GM19240 (cell line): Measurements from ENCODE around the gene PTPRG.

Source experiments
- DNase-seq: peaks from one replicate; pipeline ENCODE4 v3.0.0; 2011; ENCODE audit warnings: low spot score; ENCODE audit not compliant: insufficient read length

Gene PTPRG

DNA sequence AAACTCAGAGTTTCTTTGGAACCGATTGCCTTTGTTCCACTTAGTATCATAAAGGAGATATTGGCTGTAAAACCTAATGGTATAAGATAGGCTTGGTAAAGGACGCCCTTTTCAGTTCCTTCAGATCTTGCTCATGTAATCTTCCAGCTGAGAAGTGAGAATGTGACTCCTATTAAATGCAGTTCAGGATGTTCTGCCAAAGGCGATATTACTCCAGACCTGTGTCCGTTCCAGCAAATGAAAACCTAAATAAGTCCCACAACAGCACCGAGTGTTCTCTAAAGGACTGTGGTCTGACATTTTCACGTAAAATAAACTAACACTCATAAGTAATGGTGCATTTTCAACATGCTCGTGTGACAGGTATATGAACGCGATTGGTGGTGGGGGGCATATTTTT lies 535.8 kb downstream of the PTPRG start:
- DNase-seq = no peak

DNA sequence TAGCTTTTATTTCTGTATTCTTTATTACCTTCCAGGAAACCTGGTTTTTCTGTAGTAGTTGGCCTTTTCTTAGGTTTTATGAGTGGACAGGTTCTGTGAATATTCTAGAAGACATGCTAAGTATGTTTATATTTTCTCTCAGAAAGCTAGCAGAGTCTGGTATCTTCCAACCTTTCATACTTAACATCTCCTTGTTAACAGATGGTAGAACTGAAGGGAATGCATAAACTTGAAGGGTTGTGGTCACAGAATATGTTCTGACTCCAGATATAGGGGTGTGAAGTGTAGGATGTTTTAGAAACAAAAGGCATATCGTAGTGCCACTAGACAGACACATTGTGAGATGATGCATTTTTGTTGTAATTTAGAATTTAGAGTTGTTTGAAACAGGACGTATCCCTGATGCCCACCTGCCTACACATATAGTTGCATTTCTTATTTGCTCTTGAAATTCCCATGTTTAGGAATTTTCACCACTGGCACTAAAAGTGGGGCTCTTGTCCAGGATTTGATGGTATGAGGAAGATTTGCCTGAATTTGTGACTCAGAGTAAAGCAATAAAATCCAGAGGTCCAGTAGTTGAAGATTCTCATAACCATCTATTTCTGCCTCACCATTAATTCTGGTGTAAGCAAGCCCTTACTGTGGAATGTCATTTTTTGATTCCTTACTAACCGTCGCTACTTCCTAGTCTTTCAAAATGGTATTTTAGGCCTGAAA lies 537.4 kb downstream of the PTPRG start:
- no peak for DNase-seq

DNA sequence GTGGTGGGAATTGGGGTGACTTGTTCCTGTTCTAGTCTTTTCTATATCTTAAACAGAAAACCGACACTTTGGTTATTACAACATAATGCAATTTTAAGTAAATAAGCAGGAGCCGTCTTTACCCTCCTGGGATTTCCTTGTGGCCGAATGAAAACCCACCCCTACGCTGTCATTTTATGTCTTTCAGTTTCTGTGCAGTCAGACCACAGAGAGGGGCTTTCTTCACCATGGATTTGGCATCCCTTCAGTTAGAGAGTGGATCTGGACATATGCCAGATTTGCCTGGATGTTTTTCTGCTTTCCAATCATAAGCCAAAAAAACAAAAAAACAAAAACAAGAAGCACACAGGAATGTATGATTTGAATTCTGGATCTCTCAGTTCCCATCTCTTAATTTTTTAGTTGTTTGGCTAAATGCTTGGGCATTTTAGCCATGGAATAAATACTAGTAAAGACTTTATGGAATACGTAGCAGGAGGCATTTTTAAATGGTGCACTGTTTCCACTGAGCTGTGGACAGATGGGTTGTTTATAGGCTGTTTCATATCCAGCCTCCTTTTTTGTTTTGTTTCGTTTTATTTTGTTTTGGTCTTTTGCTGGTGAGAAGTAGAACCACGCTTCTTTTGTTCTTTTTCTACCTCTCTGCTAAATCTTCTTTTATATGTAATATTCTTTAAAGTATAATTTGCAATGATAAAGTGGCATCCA lies 539.1 kb downstream of the PTPRG start:
- no peak for DNase-seq

DNA sequence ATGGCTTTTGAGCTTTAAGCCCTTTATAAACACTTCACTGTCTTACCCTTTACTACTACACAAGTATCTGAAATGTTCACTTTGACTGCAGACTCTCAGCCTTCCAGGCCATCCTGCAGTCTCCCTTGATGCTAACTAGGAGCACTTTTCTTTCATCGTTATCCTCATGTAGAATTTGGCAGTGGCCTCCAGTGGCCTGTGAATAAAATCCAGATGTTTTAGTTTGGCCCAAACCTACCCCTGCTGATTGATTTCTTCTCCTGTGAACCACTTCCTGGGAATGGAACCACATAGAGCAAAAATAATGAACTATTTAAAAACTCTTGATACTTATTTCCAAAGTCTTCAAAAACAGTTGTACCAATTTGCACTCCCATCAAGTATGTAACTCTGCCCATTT lies 540.1 kb downstream of the PTPRG start:
- DNase-seq = no peak

DNA sequence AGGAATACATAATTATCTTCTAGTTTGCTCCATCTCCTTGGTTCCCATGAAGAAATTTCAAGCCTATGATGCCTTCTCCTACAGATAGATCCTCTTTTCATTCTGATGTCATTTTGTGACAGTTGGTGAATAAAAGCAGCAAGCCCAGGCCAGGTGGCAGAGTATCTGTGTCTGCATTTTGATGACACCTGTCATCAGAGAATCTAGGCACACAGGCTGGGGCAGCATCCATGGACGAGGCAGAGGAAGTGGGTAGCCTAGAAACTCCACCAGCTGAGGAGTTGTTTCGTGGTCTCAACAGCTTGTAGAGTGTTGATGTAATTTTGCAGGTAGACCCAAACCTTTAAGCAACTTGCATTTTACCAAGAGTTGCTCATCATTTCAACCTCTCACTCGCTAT lies 542.2 kb downstream of the PTPRG start:
- no peak for DNase-seq

DNA sequence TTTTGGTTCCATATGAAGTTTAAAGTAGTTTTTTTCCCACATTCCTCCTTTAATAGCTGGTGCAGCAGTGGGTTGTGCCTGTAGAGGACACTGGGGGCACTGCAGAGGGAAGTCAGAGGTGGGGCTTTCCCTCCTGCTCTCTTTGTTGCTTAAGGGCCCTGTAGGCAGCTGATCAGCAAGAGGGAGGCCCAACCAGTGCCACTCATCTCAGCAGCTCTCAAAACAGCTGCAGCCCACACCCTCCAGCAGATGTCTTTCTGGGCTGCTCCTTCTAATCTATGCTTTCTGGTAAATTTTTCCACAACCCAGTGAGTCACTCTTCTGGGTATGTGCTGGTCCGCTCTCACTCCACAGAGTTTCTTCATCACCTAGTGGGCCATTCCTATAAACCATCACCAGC lies 548.2 kb downstream of the PTPRG start:
- no peak for DNase-seq

DNA sequence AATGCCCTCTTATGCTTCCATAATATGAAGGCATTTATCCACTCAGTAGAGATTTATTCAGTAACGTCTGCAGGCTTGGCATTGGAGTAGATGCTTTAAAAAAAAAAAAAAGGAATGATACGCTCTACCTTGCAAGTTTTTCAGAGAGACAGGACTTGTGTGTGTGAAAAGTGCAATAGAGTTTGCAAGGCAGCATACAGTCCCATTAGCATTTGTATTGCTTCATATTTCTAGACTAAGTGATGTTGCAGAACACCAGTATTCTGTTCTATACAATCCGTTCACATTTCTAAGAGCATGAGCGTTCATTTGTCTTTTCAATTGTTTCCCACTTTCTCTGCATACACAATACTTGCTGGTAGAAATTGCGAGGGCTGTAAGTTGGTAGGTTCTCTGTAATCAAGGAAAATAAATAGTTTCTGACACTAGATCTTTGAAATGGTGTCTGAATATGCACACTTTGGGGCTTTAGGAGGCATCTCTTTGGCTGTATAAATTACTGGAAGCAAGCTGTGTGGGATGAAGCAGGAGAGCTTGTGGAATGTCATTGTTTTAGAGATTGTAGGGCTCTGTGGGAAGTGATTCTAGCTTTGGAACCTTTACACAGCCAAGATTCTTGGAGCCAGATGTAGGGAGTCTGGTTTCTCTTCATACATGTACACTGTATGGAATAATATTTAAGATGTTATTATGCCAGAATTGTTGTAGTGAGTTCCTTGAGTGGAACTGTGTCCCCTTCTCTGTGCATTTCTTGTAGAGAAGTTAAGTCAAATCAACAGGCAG lies 549.3 kb downstream of the PTPRG start:
- no peak for DNase-seq

DNA sequence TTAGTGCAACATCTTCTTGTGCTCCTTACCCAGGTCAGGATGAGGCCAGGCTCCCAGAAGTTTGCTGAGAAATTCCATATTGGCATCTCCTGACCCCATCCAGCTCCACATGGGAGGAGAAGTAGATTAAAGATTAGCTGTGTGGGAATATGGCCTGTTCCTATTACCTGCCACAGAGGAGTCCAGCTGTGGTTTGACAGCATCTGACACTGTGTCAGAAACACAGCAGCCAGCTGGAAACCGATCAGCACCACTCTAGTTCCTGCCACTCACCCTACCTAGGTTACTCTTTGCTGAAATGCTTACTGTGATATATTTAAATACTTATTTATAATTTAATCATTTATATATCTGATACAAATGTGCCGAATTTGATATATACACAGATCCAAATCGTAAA lies 551.7 kb downstream of the PTPRG start:
- DNase-seq = no peak

DNA sequence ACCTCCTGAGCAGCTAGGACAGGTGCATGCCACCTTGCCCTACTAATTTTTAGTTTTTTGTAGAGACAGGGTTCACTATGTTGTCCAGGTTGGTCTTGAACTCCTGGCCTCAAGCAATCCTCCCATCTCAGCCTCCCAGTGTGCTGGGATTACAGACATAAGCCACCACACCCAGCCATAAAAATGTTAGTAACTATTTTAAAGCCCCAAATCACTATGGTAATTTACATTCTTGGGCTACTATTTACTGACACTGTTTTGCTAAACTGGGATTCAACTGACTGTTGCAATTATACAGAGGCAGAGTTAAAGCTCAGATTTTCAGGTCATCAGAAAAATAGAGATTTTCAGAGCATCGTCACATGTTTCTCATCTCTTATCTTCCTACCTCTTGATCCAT lies 553.4 kb downstream of the PTPRG start:
- DNase-seq = no peak

DNA sequence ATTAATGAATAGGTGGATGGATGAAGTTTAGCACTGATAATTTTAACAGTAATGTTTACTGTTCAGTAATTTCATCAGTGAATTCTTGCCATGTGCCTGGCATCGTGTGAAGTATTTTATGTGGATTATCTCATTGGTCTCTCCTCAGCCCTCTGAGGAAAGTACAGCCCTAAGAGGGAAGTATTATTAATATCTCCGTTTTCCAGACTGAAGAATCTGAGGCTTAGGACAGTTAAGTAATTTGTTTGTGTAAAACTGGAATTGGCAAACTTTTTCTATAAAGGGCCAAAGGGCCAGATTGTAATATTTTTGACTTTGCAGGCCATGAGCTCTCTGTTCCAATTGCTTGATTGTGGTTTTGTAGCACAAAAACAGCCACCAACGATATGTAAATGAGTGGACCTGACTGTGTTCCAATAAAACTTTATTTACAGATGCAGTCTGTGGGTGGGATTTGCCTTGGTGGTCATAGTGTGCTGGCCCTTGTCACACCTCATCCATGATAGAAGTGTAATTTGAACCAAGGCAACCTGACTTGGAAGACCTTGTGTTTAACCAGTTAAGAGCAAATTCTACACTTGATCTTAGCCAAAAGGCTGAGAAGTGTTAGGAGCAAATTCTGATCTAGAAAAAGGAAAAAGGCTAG lies 556.7 kb downstream of the PTPRG start:
- DNase-seq = no peak

DNA sequence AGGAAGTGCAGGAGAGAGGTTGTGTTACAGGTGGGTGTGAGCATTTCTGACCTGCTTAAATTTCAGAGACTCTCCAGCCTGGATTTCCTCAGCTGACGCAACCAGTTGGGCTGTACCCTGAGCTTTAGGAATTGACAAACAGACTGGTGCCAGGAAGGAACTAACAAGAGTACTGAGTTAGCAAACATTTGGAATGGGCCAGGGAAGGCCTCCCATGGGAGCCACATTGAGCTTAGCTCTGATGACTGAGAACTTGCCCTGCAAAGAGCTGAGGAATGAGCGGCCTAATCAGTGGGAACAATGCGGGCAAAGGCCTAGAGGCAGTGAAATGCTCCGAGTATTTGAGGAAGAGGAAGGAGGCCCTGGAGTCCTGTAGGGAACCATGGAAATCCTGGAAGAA lies 557.8 kb downstream of the PTPRG start:
- no peak for DNase-seq

DNA sequence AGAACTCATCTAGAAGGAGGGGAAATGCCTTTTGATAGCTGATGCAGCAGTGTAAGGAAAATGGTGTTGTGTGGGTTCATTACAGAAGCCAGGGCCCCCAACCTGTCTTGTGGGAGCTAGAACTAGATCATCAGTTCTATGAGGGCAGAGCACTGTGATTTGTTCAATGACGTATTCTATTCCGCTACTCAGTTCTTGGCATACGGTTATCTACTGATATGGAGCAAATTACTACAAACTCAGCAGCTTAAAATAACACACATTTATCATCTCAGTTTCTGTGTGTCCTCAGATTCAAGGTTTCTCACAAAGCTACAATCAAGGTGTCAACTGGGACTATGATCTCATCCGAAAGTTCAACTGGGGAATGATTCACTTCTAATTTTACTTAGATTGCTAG lies 561.4 kb downstream of the PTPRG start:
- DNase-seq = no peak

DNA sequence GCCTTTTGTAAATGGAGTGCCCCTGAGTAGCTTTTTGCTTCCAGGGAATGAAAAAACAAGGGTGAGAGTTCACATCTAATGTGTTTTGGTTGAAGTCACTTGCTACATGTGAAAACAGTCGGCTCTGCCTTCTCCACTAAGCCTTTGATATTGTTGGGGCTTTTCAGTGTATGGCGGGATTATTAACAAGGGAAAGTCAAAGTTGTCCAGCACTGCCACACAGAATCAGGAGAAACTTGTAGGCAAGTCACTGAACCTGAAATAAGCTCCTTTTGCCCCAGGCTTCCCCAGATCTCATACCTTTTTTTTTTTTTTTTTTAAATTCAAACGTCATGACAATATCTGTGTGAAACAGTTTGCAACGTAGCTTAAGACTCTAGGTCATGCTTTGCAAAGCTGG lies 564.0 kb downstream of the PTPRG start:
- no peak for DNase-seq

DNA sequence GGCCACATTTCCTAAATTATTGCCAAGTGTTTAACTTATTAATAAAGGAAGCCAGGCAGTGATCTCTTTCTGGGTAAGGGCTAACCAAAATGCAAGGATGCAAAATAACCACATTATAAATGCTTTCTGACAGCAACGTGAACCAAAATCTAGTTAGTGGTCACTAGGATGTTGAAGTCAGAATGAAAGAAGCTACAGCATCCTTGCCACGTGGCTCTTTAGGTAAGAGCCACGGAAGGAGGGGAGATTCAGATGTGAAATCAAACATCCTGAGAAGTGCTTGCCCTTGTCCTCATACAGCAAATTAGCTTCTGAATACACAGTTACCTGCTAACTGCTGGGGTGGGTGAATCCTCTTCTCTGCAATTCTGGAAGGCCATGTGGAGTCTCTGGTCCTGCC lies 565.7 kb downstream of the PTPRG start:
- no peak for DNase-seq

DNA sequence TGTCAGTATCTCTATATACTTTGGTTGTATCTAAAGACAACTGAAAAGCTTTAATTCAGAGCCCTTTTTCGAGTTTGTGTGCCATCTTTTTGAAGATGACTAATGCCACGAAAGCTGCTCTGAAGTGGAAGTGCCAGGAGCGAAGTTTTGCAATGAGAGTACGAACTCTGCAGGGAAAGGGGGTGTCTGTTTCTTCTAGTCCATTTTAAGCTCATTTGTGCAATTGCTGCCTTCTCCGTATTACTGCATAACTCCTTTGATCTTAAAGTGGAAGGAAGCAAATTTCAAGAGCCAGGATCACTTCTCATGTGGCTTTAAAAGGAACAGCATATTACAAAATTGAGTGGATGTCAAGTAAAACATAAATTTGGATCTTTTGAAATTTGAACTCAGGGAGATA lies 566.7 kb downstream of the PTPRG start:
- DNase-seq = no peak

DNA sequence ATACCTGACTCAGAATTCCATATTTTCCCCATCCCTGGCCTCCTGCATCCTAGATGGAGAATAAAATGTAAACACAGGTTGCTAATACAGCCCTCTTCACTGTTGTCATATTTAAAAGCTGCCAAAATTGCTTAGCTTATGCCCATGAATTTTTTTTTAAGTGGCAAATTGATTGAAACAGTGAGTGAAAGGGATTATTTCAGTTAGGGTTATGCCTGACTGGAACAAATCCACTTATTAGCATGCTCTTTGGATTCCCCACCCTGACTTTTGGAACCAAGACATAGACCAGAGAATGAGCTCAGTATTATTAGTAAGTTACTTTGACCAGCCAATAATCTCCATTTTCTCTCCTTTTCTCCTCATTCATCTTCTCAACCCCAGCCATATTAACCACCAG lies 567.3 kb downstream of the PTPRG start:
- DNase-seq = no peak

DNA sequence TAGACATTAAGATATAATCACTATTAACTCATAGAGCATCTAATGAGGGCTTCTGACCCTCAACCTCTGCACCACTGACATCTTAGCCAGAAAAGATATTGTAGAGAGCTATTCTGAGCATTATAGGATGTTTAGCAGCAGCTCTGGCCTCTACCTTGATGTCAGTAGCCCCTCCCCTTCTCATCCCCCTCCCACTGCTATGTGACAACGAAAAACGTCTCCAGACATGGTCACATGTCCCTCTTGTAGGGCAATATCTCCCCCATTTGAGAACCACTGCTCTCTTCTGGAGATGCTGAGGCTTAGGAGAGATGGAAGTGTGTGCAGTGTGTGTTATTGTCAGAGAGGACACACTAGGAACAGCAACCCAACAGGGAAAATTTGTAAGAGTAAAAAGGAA lies 569.7 kb downstream of the PTPRG start:
- DNase-seq = no peak

DNA sequence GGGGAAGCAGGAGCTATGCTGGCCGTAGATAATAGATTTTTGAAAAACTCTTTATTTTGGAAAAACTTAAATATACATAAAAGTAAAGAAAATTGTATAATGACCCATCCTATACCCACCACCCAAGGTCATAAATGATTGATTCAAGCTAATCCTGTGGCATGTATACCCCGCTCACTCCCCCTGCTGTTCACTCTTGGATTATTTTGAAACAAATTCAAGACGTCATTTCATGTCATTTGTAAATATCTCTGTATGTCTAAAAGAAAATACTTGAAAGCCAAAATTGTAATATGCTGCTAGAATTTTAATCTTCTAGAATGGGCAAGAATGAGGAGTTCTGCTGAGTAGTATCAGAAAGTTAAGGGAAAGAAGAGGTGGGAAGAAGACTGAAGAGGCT lies 570.2 kb downstream of the PTPRG start:
- DNase-seq = no peak

DNA sequence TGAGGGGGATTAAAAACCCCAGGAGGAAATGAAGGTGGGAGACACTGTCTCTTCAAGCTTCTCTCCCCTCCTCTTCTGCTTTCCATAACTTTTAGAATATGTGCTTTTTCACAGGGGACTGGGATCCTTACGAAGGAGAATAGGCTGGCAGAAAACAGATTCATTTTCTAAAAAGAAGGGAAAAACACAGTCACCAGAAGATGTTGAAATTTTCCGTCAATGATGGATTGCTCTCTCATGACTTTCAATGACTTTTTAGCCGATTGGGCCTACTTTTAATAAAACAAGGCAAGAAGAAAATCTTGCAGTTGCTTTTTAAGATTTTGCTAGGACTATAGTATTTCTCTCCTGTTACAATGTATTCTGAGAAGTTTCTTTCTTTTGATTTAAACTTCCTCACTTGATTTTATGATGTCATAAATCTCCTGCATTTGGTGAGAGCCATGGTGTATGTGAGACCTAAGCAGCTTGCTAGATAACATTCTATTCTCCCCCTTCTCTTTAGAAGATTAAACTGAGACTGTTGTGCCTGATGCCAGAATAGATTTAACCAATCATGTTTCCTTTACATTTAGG lies 570.7 kb downstream of the PTPRG start:
- DNase-seq = no peak

DNA sequence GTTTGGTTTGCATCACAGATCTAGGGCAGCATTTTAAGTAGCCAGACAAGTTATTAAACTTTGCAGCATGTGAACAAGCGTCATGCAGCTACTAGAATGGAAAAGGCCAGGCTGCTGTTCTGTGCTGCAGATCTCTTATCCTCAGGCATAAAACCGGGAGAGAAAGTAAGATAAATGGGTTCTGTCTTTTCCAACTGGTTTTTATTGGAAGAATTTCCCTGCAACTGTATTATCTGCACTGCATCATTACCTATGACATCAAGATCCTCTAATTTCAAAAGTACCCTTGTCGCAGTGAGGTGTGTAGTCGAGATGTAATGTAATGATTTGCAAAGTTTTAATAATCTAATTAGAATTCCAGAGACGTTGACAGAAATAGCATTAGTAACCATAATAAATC lies 571.6 kb downstream of the PTPRG start:
- DNase-seq = no peak

DNA sequence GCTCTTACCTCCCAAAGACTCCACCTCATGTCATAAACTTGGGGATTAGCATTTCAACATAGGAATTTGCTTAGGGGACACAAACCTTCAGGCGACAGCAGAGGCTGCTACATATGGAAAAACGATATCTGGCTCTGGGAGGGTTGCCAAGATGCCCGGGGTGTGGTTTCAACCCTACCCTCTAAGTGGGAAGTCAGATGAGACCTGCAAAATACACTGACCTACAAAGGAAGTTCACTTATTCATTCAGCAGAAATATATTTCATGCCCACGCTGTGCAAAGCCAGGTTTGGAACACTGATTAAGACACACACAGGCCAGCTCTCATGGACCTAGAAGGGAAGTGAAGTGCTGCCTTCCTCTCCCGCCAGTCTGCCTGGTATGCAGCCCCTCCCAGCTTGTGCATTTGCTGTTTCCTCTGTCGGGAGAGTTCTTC lies 572.7 kb downstream of the PTPRG start:
- no peak for DNase-seq

DNA sequence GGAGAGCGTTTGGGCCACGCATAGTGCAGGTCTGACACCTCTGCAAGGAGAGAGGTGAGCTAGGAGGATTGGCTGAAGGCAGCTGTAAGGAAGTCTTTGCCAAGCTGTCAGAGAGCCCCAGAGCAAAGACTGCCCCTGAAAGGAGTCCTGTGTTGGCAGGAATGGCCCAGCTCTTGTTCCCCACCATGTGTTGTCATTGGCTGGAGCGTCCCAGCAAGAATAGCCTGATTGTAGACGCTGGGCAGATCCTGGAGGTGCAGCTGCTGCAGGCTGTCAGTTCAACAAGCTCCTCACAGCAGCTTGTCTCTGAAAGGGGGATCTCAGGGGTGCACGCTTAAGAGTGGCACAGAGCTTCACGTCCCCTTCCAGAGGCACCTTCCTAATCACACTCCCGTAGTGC lies 574.4 kb downstream of the PTPRG start:
- DNase-seq = no peak
